Measurements from ENCODE around the gene RPS6KA5. TPM values are rescaled to one million over a fixed set of nuclear protein-coding genes. Genes with fewer than 3 reads are reported as not detected.
A peak's percentile ranks its signal among the peaks of the same experiment; 100 is the strongest.
"Not testable (repeated sequence)": the region's sequence is repeated elsewhere in the genome, so short reads cannot be mapped to it uniquely, and the experiment has no call there.

The RPS6KA5 gene
- polyA plus RNA-seq, 6 donors from 2014 or later = 21.2 to 33.3 (median 27.8) TPM

DNA sequence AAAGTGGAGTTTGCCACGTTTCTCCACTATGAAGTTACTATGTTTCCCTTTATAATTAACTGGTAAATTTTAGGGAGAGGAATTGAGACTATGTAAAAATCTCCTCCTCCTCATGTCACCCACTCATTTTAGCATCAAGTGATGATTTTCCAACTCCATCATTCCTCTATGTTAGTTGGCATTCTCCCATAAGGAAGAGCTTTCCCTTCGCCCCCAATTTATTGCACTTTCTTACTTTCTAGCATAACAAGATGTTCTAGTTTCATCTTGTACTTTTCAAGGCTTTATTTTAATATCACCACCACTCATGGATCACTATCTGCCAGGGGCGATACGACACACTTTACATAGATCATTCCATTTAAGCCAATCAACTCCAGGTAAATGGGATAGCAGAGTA, 97.1 kb downstream of the RPS6KA5 start:
- H3K4me1 Mint-ChIP-seq = peaks cover 0 to 12% (median 12%) of the 10 kb centered on the region in 3 donors
- DNase-seq (no peak), ATAC-seq (ENCODE audit: low read depth in 2 of 2) (no peak)
- no peaks in the 10 kb centered on the region for H3K9me3 Mint-ChIP-seq
- H3K4me3 Mint-ChIP-seq = no peak overlapping the region
- H3K27ac Mint-ChIP-seq = no peak overlapping the region
- H3K36me3 Mint-ChIP-seq = peaks cover 22 to 29% of the 10 kb centered on the region in 2 donors
- H3K27me3 Mint-ChIP-seq = no peaks in the 10 kb centered on the region

DNA sequence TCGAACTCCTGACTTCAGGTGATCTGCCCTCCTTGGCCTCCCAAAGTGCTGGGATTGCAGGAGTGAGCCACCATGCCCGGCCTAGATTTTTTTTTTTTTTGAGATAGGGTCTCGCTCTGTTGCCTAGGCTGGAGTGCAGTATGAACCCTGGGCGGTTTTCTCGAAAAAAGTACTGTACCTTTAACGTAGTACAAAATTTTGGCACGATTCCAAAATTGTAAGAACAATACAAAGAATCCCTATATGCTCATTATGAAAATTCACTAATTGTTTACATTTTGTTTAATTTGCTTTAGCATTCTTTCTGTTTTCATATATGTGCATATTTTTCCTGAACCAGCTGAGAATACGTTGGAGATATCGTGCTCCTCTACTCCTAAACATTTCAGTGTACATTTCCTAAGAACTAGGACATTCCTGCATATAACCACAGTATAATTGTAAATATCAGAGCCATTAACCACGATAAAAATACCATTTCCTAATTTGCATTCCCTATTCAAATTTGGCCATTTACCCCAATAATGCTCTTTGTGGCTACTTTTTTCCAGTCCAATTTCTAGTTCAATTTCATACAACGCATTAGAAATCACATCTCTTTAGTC, 97.8 kb downstream of the RPS6KA5 start:
- Mint-ChIP-seq H3K9me3 (peaks cover 0 to 2% (median 0%) of the 10 kb centered on the region in 7 donors), H3K36me3 (peaks cover 23 to 29% of the 10 kb centered on the region in 2 donors), H3K4me3 (no peak overlapping the region), H3K4me1 (peaks cover 0 to 12% (median 12%) of the 10 kb centered on the region in 3 donors), H3K27ac (no peak overlapping the region), H3K27me3 (no peaks in the 10 kb centered on the region)
- ATAC-seq (ENCODE audit: low read depth in 2 of 2) (no peak), DNase-seq (no peak)

DNA sequence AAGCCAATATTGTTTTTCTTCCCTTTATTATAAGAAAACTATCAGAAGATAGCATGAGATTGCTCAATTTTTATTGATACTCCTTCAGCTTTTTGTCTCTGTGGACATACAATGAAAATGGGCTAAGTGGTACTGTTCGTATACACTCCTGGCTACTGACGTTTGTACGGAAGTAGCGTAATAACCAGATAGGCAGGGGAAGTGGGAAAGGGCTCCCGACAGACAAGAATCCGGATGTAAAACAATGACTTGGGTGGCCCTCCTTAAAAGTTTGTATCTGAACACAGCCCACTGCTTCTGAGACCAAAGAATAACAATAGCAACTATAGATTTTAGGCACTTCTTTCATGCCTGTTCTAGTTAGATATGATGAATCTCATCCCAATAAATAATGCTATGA, 99.6 kb downstream of the RPS6KA5 start:
- Mint-ChIP-seq H3K27me3 (no peaks in the 10 kb centered on the region), H3K4me3 (no peak overlapping the region)
- no peak for ATAC-seq (ENCODE audit: low read depth in 2 of 2)

DNA sequence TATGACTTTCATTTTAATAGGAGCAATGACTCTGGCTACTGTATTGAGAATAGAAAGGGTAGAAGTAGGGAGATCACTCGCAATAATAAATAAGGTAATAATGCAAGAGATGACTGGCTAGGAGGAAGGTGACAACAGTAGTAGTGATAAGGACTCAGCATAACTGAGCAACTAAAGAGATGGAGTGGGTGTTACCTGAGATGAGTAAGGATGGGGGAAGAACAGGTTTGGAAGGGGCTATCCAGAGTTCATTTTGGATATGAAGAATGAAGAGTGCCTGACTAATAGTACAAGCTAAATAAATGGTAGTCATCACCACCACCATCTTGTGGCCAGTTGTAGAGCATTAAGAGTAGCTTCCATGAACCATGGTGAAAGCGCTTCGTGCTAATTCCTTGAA, 101.1 kb downstream of the RPS6KA5 start:
- Mint-ChIP-seq H3K36me3 (peaks cover 36 to 48% of the 10 kb centered on the region in 2 donors), H3K9me3 (peaks cover 5 to 31% (median 27%) of the 10 kb centered on the region in 7 donors)
- ATAC-seq (ENCODE audit: low read depth in 2 of 2) = no peak

More for the DNA sequence above, 99.6 kb downstream of the RPS6KA5 start:
- Mint-ChIP-seq H3K36me3 (peaks cover 29 to 42% of the 10 kb centered on the region in 2 donors), H3K9me3 (peaks cover 0 to 18% (median 12%) of the 10 kb centered on the region in 7 donors), H3K4me1 (peaks cover 0 to 12% (median 10%) of the 10 kb centered on the region in 3 donors), H3K27ac (no peak overlapping the region)
- no peak for DNase-seq

DNA sequence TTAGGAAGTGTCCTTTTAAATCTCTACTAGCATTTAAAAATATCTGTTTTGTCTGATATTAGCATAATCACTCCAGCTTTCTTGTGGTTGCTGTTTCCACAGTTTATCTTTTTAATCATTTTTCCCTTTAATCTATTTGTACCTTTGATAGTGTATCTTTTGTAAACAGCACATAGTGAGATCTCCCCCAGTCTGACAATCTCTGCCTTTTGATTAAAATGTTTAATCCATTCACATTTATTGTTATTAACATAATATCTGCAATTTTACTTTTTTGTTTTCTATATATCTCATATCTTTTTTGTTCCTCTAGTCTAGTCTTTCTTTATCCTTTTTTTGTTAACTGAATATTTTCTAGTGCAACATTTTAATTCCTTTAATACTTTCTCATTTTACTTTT, 104.2 kb downstream of the RPS6KA5 start:
- H3K27ac Mint-ChIP-seq = no peak overlapping the region
- H3K4me3 Mint-ChIP-seq = no peak overlapping the region
- ATAC-seq (ENCODE audit: low read depth in 2 of 2) (no peak), DNase-seq (no peak)
- H3K27me3 Mint-ChIP-seq = no peaks in the 10 kb centered on the region
- H3K36me3 Mint-ChIP-seq = peaks cover 42 to 48% of the 10 kb centered on the region in 2 donors
- peaks cover 9 to 51% (median 37%) of the 10 kb centered on the region in 7 donors for H3K9me3 Mint-ChIP-seq
- peaks cover 0 to 3% (median 0%) of the 10 kb centered on the region in 3 donors for H3K4me1 Mint-ChIP-seq

More for the DNA sequence above, 101.1 kb downstream of the RPS6KA5 start:
- no peak overlapping the region for H3K4me3 Mint-ChIP-seq
- H3K27ac Mint-ChIP-seq = no peak overlapping the region
- H3K27me3 Mint-ChIP-seq = no peaks in the 10 kb centered on the region
- peaks cover 0 to 12% (median 5%) of the 10 kb centered on the region in 3 donors for H3K4me1 Mint-ChIP-seq
- no peak for DNase-seq

DNA sequence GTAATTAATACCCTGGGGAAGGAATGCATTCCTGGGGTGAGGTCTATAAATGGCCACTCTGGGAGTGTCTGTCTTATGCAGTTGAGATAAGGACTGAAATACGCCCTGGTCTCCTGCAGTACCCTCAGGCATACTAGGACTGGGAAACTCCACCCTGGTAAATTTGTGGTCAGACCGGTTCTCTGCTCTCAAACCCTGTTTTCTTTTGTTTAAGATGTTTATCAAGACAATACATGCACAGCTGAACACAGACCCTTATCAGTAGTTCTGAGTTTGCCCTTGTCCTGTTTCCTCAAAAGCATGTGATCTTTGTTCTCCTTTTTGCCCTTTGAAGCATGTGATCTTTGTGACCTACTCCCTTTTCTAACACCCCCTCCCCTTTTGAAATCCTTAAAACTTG, 106.8 kb downstream of the RPS6KA5 start:
- not testable (repeated sequence) for H3K27me3 Mint-ChIP-seq; ATAC-seq (ENCODE audit: low read depth in 2 of 2); H3K27ac Mint-ChIP-seq; H3K4me1 Mint-ChIP-seq; DNase-seq
- peaks cover 9 to 51% (median 37%) of the 10 kb centered on the region in 7 donors for H3K9me3 Mint-ChIP-seq
- H3K36me3 Mint-ChIP-seq = peaks cover 32 to 38% of the 10 kb centered on the region in 2 donors
- H3K4me3 Mint-ChIP-seq = peak overlapping the region in 1 of 8 donors; percentile 0

DNA sequence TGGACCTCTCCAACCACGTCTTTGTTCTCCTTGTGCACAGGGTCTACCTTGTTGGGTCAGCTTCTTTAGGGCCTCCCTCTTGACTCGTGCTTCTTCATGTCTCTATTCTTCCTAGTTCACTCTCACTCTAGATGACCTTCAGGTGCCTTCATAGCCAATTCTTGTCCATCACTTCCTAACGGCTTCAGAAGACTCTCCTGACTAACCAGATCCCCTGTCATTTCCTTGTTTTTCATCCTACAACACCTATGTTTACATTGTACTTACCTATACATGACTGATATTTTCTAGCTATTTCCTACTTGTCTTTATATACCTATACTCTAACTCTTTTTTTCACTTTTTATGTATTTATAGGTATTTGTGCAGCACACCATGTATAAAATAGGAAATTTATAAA, 117.1 kb downstream of the RPS6KA5 start:
- H3K27ac Mint-ChIP-seq = no peak overlapping the region
- peaks cover 10 to 29% (median 21%) of the 10 kb centered on the region in 7 donors for H3K9me3 Mint-ChIP-seq
- H3K4me1 Mint-ChIP-seq = peaks cover 0 to 8% (median 0%) of the 10 kb centered on the region in 3 donors
- no peaks in the 10 kb centered on the region for H3K27me3 Mint-ChIP-seq
- no peak for ATAC-seq (ENCODE audit: low read depth in 2 of 2)
- peaks cover 51 to 54% of the 10 kb centered on the region in 2 donors for H3K36me3 Mint-ChIP-seq
- H3K4me3 Mint-ChIP-seq = no peak overlapping the region
- DNase-seq = no peak

DNA sequence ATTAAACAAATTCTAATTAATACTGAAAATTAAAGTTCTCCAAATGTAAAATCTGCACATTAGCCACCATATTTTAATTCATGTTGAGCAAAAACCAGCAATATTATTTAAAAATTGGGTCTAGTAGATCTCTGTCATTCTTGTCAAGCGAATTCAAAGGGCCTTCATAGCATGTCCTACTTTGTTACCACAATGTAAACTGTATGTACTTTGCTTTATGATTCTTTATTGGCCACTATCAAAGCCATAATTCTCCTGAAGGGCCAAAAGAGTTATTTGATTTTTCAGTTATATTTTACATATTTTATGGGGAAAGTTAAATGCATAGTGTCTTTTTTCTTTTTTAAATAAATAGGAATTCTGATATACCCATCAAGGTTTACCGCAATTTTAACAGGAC, 117.9 kb downstream of the RPS6KA5 start:
- Mint-ChIP-seq H3K9me3 (peaks cover 10 to 29% (median 21%) of the 10 kb centered on the region in 7 donors), H3K4me1 (peaks cover 0 to 11% (median 0%) of the 10 kb centered on the region in 3 donors), H3K4me3 (no peak overlapping the region), H3K27ac (no peak overlapping the region), H3K27me3 (no peaks in the 10 kb centered on the region), H3K36me3 (peaks cover 57 to 62% of the 10 kb centered on the region in 2 donors)
- ATAC-seq (ENCODE audit: low read depth in 2 of 2) (no peak), DNase-seq (no peak)

DNA sequence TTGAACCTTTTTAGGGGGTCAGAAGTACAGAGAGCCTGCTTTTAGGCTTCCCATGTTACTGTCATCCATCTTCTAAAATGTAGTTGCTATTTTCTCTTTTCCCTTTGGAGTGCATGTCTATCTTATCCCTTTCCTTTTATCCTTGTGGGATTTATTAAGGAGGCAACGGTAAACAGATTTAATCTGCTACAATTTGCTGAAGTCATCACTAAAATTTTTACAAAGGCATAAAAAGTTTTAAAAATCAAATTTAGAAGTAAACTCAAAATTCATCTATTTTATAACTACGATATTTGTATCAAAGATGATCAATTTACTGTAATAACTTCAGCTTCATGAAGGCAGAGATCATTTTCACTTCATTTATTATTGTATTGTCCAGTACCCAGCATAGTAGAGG, 118.7 kb downstream of the RPS6KA5 start:
- H3K9me3 Mint-ChIP-seq = peaks cover 10 to 33% (median 21%) of the 10 kb centered on the region in 7 donors
- DNase-seq = no peak
- no peak for ATAC-seq (ENCODE audit: low read depth in 2 of 2)
- H3K4me3 Mint-ChIP-seq = no peak overlapping the region
- H3K4me1 Mint-ChIP-seq = peaks cover 0 to 19% (median 1%) of the 10 kb centered on the region in 3 donors
- H3K36me3 Mint-ChIP-seq = peaks cover 64 to 68% of the 10 kb centered on the region in 2 donors
- H3K27ac Mint-ChIP-seq = no peak overlapping the region
- H3K27me3 Mint-ChIP-seq = no peaks in the 10 kb centered on the region

DNA sequence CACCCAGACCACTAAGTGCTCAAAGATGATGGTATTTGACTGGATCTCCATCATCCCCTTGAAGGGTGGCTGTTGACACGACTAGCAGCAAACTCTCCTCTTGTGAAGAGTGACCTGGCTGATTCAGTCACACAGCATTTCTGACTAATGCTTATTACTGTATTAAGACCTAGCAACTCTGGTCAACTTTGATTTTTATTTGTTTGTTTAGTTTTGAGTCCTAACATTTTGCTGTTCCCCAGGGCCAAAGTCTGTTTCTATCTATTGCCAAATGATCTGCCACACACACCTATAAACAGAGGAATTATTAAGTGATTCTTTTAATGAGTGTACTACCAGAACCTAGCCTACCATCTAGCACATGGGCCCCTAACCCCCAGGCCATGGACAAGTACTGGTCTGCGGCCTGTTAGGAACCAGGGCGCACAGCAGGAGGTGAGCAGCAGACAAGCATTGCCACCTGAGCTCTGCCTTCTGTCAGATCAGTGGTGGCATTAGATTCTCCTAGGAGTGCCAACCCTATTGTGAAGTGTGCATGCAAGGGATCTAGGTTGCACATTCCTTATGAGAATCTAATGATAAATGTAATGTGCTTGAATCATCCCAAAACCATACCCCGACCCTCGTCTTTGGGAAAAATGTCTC, 120.0 kb downstream of the RPS6KA5 start:
- H3K4me1 Mint-ChIP-seq = peaks cover 0 to 15% (median 1%) of the 10 kb centered on the region in 3 donors
- H3K27me3 Mint-ChIP-seq = no peaks in the 10 kb centered on the region
- peaks cover 10 to 33% (median 21%) of the 10 kb centered on the region in 7 donors for H3K9me3 Mint-ChIP-seq
- H3K27ac Mint-ChIP-seq = no peak overlapping the region
- H3K36me3 Mint-ChIP-seq = peaks cover 58 to 63% of the 10 kb centered on the region in 2 donors
- no peak for ATAC-seq (ENCODE audit: low read depth in 2 of 2)
- DNase-seq = no peak
- no peak overlapping the region for H3K4me3 Mint-ChIP-seq

DNA sequence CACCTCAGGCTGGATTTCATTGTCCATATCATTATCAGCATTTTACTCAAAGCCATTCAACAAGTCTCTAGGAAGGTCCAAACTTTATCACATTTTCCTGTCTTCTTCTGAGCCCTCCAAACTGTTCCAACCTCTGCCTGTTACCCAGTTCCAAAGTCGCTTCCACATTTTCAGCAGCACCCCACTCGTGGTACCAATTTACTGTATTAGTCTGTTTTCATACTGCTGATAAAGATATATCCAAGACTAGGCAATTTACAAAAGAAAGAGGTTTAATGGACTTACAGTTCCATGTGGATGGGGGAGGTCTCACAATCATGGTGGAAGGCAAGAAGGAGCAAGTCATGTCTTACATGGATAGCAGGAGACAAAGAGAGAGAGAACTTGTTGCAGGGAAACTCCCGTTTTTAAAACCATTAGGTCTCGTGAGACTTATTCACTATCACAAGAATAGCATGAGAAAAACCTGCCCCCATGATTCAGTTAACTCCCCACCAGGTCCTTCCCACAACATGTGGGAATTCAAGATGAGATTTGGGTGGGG, 121.1 kb downstream of the RPS6KA5 start:
- not testable (repeated sequence) for ATAC-seq (ENCODE audit: low read depth in 2 of 2); H3K4me3 Mint-ChIP-seq; H3K27me3 Mint-ChIP-seq; DNase-seq
- peaks cover 0 to 15% (median 1%) of the 10 kb centered on the region in 3 donors for H3K4me1 Mint-ChIP-seq
- H3K9me3 Mint-ChIP-seq = peaks cover 10 to 33% (median 21%) of the 10 kb centered on the region in 7 donors
- peaks cover 58 to 63% of the 10 kb centered on the region in 2 donors for H3K36me3 Mint-ChIP-seq
- H3K27ac Mint-ChIP-seq = peak overlapping the region in 1 of 6 donors; percentile 44

DNA sequence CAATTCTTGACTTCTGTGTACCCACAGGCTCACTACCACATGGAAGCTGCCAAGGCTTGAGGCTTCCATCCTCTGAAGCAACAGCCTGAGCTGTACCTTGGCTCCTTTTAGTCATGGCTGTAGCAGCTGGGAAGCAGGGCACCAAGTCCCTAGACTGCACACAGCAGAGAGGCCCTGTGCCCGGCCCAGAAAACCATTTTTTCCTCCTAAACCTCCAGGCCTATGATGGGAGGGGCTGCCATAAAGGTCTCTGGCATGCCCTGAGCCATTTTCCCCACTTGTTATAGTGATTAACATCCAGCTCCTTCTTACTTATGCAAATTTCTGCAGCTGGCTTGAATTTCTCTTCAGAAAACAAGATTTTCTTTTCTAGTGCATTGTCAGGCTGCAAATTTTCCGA, 121.8 kb downstream of the RPS6KA5 start:
- no peak for DNase-seq
- Mint-ChIP-seq H3K4me3 (no peak overlapping the region), H3K27ac (no peak overlapping the region), H3K27me3 (no peaks in the 10 kb centered on the region), H3K36me3 (peaks cover 57 to 63% of the 10 kb centered on the region in 2 donors), H3K9me3 (peaks cover 10 to 33% (median 21%) of the 10 kb centered on the region in 7 donors), H3K4me1 (peaks cover 0 to 15% (median 1%) of the 10 kb centered on the region in 3 donors)
- ATAC-seq (ENCODE audit: low read depth in 2 of 2) = no peak

DNA sequence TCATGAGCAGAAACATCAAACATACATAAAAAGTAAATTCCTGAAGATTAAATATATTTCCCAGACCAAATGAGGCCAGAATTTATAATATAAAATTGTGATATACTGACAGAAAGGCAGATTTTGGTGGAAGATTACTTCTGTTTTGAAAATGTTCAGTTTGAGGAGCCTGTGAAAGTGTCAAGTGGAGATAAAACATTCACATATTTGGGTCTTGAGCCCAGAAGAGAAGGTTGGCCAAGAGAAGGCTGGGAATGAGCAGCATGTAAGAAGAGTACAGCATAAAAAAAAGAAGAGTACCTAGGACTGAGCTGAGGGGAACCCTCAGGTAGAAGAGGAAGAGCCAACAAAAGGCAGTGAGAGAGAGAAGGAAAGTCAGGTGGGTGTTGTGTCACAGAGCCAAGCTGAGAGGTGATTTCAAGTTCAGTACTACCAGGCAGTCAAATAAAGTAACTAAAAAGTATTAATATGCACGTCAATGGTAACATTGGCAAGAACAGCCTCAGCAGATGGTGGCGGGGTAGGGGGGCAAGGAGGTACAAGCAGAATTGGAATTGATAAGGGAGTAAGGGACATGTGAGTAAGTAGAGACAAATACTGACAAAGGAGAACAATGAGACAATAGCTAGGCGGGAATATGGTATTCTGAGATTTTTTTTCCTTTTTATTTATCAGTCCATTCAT, 123.5 kb downstream of the RPS6KA5 start:
- H3K4me3 Mint-ChIP-seq = peak overlapping the region in 1 of 8 donors; percentile 1
- H3K4me1 Mint-ChIP-seq = peaks cover 0 to 15% (median 1%) of the 10 kb centered on the region in 3 donors
- ATAC-seq (ENCODE audit: low read depth in 2 of 2) (no peak), DNase-seq (no peak)
- peak overlapping the region in 2 of 6 donors; percentile 3 to 55 for H3K27ac Mint-ChIP-seq
- peaks cover 10 to 33% (median 21%) of the 10 kb centered on the region in 7 donors for H3K9me3 Mint-ChIP-seq
- H3K27me3 Mint-ChIP-seq = no peaks in the 10 kb centered on the region
- peaks cover 48 to 53% of the 10 kb centered on the region in 2 donors for H3K36me3 Mint-ChIP-seq

All from naive B cell (primary cell).